Activated naive CD8-positive, alpha-beta T cell treated with anti-CD3 and anti-CD28 coated beads, Interleukin-2, amount 50 U/mL, for 16 hours (primary cell): ENCODE measurements around the gene FHOD1.

Experiments used
- DNase-seq: peaks from one replicate; pipeline ENCODE4 v3.0.0-alpha.2; 2020; ENCODE audit warnings: low read depth, low spot score

Gene FHOD1

GRCh38 chr16:67277294-67277998, 30.2 kb upstream of the FHOD1 start:
- no peak for DNase-seq

GRCh38 chr16:67275321-67275720, 28.0 kb upstream of the FHOD1 start:
- DNase-seq, result no peak

- DNase-seq, result no peak
These were observed 24.2 kb upstream of the FHOD1 start for GRCh38 chr16:67271446-67271845.

DNA sequence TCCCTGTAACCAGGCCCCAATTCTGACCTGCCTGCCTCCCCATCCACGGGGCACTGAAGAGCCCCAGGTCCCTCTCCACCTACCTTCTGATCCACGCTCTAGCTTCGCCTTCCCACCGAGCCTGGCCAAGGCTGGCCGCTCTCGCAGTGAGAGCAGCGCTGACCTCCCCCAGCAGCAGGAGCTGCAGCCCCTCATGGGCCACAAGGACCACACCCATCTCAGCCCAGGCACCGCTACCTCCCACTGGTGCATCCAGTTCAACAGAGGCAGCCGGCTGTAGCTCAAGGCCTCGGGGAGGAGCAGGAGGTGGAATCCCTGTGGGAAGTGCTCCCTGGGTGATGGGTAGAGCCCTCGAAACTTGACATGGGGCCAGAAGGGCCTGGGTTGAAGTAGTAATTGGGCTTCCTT, 23.7 kb upstream of the FHOD1 start:
- no peak for DNase-seq

GRCh38 chr16:67269766-67270165, 22.5 kb upstream of the FHOD1 start:
- no peak for DNase-seq

DNA sequence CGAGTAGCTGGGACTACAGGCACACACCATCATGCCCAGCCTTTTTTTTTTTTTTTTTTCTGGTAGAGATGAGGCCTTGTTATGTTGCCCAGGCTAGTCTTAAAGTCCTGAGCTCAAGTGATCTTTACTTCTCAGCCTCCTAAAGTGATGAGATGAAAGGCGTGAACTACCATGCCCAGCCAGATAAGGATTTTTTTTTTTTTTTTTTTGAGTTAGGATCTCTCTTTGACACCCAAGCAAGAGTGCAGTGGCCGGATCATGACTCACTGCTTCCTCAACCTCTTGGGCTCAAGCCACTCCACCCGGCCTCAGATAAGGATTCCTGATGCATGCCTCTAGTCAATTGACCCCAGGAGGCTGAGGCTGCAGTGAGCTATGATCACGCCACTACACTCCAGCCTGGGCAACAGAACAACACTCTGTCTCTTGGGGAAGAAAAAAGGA, 20.9 kb upstream of the FHOD1 start:
- DNase-seq, result no peak

DNA sequence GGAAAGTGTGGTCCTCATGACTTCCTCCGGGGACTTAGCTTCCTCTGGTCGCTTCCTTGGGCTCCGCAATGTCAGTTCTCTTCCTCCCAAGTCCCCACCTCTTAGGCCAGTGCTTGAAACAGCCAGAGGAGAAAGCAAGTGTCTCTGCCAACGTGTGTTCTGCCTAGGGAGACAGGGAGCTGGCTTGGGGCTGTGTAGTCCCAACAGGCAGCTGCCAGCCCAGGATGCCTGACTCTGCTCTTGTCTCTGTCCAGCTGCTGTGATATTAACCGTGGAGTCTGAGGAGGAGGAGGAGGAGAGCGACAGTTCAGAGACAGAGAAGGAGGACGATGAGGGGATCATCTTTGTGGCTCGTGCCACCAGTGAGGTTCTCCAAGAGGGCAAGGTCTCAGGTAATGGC, 18.6 kb upstream of the FHOD1 start:
- DNase-seq, result no peak

GRCh38 chr16:67264866-67265265, 17.6 kb upstream of the FHOD1 start:
- no peak for DNase-seq

DNA sequence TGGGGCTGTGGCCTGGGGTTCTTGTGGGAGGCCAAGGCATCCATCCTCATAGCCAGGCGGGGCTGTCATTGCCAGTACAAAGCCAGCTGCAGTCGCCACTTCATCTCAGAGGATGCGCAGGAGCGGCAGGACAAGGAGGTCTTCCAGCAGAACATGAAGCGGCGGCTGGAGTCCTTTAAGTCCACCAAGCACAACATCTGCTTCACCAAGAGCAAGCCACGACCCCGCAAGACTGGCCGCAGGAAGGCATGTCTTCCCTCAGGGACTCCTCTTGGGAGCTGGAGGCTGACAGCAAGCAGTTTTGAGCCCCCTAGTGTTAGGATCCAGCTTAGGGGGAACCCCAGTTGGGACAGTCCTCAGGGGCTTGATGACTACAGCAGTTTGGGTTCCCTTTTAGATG, 17.0 kb upstream of the FHOD1 start:
- DNase-seq, result no peak

- DNase-seq, result no peak
These were observed 15.9 kb upstream of the FHOD1 start for GRCh38 chr16:67263201-67263600.

GRCh38 chr16:67260426-67261063, 13.3 kb upstream of the FHOD1 start:
- no peak for DNase-seq

- DNase-seq, result no peak
These were observed 12.4 kb upstream of the FHOD1 start for GRCh38 chr16:67259705-67260104.

- no peak for DNase-seq
These were observed 11.0 kb upstream of the FHOD1 start for GRCh38 chr16:67258161-67258835.

GRCh38 chr16:67257486-67258160, 10.3 kb upstream of the FHOD1 start:
- no peak for DNase-seq

DNA sequence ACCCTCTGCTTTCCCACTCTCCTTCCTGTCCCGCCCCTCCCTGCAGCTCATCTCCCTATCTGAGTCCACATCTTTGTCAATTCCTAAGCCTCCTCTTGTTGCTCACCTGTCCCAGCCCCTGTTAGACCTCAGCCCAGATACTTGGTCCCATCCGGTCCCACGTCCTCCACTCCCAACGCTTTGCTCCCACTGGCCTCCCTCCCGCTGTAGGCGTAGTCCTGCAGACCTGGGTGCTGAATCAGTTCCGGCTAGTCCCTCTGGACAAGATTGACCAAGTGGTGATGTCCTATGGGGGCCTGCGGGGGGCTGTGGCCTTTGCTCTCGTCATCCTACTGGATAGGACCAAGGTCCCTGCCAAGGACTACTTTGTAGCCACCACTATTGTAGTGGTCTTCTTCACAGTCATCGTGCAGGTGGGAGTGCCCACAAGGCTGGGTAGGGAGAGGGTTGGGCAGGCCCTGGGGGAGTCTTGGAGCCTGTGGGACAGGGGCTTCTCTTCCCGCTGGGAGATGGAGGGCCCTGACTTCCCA, 9.5 kb upstream of the FHOD1 start:
- no peak for DNase-seq

DNA sequence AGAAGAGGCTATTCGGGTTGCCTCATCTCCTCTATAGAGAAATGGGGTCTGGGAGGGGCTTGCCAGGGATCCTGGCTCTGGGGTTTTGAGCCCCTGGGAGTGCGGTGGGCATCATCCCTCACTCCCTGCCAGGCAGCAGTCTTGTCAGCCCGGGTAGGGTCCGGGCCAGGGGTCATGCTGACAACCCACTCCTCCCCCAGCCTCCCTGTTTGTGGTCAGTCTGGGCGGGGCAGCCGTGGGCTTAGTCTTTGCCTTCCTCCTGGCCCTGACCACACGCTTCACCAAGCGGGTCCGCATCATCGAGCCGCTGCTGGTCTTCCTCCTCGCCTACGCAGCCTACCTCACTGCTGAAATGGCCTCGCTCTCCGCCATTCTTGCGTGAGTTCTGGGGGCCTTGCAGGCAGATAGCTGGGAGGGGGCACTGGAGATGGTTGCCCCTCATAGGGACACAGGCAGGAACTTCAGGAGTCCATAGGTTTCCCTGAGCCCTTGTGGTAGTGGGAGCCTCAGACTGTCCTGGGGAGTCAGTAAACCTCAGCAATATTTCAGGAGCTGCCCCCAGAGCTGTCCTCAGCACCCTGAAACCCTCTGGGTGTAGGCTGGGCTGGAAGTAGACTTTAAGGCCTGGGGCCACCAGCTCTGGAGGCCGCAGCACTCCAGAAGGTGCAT, 8.4 kb upstream of the FHOD1 start:
- no peak for DNase-seq

- no peak for DNase-seq
These were observed 7.7 kb upstream of the FHOD1 start for GRCh38 chr16:67254801-67255552.

DNA sequence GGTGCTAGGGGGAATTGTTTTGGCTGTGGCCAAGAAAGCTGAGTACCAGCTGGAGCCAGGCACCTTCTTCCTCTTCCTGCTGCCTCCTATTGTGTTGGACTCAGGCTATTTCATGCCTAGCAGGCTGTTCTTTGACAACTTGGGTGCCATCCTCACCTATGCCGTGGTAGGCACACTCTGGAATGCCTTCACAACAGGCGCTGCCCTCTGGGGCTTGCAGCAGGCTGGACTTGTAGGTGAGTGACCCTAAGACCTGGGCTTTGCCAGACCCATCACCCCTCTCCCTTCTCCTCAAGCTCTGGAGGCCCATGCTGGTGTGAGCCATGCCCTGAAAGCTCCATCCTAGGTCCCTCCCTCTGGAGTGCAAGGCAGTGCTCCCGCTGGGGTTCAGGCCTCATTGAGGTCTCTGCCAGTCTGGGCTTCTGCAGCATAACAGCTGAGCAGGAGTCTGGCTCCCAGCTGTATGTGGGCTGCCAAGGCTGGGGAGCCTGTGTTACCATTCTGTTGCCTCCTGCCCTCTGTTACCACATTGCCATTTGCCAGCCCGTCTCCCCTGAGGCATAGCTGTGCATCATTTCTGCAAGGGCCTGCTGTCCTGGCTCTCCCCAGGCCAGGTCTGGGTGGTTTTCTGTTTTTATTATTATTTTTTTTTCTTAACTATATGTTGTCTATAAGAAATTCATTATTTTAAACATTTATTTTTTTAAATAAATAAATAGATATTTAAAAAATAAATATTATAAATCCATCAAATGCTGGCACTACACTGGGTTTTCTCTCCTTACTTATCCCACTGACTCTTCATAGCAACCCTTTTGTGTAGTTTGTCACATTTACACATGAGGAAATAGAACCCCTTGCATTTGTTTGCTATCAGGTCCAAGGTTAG, 5.6 kb upstream of the FHOD1 start:
- DNase-seq, result no peak

DNA sequence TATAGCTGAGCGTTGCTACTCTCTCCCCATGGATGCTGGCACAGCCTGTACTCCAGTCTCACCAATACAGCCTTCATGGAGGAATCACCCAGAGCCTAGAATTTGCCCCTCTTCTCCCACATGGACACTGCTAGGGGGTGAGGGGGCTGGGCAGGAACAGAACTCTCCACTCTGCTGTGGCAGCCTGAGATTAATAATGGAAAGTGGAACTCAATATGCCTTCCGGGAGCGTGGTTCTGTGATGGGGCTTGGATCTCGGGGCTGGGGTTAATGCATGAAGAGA, 2.7 kb upstream of the FHOD1 start:
- DNase-seq, result no peak
